Right ventricle myocardium inferior (tissue), 1 donor: ENCODE measurements around the gene ADAM11. TPM values are rescaled to one million over a fixed set of nuclear protein-coding genes. Genes with fewer than 3 reads are reported as not detected.
A peak's percentile ranks its signal among the peaks of the same experiment; 100 is the strongest.
"Not testable (repeated sequence)": the region's sequence is repeated elsewhere in the genome, so short reads cannot be mapped to it uniquely, and the experiment has no call there.

Experiments
- ATAC-seq: fragments of 200-7000 bp; cut with Tn5 transposase; one replicate; pipeline ENCODE4 v1.9.1; 2020; ENCODE audit warnings: mild to moderate bottlenecking, moderate library complexity
- DNase-seq: peaks from one replicate; pipeline ENCODE4 v3.0.0; 2021; ENCODE audit errors: missing footprints
- intact Hi-C: fragments of 100-400 bp; cut with DNase I; formaldehyde crosslinking; loops from one replicate; pipeline ENCODE4 v1.11.0; 2022
- long read RNA-seq: library from polyadenylated mRNA; unstranded; transcript quantifications from one replicate; pipeline ENCODE4 v2.0.0, GENCODE V29; 2021
- total RNA-seq: library from RNA; stranded (reverse); fragmentation: NEBNext Ultra II Directional; extraction: Animal tissue kit (Norgen Biotek cat#: 25700); gene quantifications from one replicate; pipeline ENCODE4 v1.2.1, GENCODE V29; 2021
- donor health status: DM: no; HTN: yes; CAD: no; lungs with severe emphysema.

The ADAM11 gene, protein sequence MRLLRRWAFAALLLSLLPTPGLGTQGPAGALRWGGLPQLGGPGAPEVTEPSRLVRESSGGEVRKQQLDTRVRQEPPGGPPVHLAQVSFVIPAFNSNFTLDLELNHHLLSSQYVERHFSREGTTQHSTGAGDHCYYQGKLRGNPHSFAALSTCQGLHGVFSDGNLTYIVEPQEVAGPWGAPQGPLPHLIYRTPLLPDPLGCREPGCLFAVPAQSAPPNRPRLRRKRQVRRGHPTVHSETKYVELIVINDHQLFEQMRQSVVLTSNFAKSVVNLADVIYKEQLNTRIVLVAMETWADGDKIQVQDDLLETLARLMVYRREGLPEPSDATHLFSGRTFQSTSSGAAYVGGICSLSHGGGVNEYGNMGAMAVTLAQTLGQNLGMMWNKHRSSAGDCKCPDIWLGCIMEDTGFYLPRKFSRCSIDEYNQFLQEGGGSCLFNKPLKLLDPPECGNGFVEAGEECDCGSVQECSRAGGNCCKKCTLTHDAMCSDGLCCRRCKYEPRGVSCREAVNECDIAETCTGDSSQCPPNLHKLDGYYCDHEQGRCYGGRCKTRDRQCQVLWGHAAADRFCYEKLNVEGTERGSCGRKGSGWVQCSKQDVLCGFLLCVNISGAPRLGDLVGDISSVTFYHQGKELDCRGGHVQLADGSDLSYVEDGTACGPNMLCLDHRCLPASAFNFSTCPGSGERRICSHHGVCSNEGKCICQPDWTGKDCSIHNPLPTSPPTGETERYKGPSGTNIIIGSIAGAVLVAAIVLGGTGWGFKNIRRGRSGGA
- total RNA-seq = 20.0 TPM
- long read RNA-seq, partial matches to known transcripts = 15 of 21 reads
- long read RNA-seq, other reads (novel, unspliced or antisense) = 6 of 21 reads

DNA sequence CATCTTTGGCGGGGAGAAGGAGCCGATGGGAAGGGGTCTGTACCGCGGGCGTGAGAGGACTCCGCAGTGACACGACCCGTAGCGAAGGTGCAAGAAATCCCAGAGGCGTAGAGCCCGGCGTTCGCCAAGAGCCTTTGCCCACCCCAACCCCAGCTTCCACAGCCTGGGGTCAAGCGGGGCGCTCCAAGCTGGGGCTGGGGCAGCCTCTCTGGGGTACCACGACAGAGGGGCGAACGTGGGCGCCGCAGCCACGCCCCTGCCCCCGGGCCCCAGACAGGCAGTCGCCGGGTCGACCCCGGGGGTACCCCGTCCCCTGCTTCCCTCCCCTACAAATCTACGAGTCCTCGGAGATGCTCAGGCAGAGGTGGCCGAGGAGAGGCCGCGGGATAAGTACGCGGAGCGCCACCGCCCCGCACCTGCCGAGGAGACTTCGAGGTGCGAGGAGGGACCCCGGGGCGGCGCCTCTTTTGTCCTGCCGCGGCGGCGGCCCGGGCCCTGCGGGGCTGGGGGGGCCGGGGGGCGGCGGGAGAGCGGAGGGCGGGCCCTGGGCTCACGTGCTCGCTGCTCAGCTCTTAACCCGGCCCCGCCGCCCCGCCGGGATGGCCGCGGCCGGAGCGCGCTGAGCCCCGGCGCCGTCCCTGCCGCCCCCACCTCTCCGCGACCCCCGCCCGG lies at the start of gene ADAM11:
Gene ADAM11, plus strand, starts transcription at position 575 of the 672 bp plus-strand sequence. CDS start 212 bp downstream, outside the sequence.
- DNase-seq (peak; percentile 56), ATAC-seq (peak; percentile 17)
- intact Hi-C loops = no loop called here

DNA sequence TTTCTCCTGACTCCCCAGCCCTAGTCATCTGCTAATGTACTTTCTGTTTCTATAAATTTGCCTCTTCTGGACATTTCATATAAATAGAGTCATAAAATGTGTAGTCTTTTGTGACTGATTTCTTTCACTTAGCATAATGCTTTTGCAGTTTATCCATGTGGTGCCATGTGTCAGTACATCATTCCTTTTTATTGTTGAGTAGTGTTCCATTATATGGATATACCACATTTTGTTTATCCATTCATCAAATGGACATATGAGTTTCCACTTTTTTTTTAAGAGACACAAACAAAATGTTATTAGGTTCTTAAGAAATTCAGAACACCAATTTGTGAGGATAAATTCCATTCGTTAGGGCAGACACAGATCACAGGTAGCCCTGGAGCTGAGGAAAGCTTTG lies 39.3 kb upstream of the ADAM11 start:
- intact Hi-C loops = no loop called here
- DNase-seq = no peak
- ATAC-seq = no peak

DNA sequence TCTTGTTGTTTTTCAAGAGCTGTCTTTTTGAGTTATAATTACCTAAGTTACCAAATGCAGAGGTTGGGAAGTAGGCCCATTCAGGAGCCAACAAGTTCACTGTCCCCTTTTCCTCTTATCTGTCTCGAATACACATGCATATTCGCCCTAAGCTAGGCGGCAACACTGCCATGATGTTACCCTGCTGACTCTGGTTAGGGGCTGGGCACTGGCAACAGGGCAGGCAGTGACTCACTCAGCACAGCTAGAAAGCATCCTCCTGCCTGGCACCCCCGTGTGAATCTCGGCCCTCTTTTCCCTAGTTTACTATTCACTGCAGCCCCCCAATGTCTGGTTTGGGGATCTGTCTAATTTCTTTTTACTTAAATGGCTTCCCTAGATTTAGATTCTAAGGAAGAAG lies 36.5 kb upstream of the ADAM11 start:
- intact Hi-C loops = no loop called here
- ATAC-seq = no peak

DNA sequence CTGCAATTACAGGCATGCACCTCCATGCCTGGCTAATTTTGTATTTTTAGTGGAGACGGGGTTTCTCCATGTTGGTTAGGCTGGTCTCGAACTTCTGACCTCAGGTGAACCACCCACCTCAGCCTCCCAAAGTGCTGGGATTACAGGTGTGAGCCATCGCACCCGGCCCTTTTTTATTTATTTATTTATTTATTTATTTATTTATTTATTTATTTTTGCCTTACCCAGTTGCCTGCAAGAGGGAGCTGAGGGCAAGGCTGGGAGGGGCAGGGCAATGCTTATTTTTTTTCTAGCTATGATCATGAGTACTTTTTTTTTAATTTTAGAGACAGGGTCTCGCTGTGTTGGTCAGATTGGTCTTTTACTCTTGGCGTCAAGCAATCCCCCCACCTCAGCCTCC lies 32.7 kb upstream of the ADAM11 start:
- intact Hi-C loops, DNase-seq, ATAC-seq: not testable (repeated sequence)

More for the DNA sequence above, 36.5 kb upstream of the ADAM11 start:
- DNase-seq = no peak

DNA sequence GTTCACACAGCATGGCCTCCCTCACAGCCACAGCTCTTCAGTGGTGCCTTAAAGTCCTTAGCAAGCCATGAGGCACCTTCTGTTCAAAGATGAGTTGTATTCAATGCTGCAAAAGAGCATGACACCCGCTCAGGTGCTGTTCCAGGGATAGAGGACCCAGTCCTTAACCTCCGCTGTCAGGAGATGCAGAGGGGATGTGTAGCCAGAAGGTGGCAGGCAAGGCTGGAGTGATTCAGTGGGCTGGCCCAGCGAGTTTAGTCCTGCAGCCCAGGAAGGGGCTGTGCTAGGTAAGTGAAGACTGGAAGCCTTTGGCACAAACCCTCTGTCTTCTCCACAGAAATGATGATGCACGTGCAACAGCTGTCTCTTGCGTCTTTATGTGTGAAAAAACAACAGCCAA lies 25.0 kb upstream of the ADAM11 start:
- DNase-seq (peak; percentile 43), ATAC-seq (peak; percentile 52)
- intact Hi-C loops = no loop called here

DNA sequence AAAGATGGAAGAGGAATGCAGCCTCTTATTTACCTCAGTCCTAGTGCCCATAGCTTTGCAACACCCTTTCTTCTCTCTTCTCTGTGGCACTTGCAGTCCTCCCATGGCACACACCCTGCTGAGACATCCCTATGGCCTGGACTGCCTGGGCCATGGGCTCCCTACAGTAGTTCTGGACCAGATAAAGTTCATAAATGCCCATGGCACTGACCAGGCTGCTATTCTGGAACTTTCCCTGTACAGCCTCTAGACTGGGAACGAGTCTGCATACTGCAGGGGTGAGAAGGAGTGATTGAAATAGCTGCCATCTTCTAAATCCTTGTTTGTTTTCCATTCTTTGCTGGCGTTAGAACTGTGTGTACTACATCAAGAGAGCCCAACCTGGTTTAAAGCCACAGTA lies 24.5 kb upstream of the ADAM11 start:
- no peak for DNase-seq
- intact Hi-C loops = no loop called here
- ATAC-seq = no peak

DNA sequence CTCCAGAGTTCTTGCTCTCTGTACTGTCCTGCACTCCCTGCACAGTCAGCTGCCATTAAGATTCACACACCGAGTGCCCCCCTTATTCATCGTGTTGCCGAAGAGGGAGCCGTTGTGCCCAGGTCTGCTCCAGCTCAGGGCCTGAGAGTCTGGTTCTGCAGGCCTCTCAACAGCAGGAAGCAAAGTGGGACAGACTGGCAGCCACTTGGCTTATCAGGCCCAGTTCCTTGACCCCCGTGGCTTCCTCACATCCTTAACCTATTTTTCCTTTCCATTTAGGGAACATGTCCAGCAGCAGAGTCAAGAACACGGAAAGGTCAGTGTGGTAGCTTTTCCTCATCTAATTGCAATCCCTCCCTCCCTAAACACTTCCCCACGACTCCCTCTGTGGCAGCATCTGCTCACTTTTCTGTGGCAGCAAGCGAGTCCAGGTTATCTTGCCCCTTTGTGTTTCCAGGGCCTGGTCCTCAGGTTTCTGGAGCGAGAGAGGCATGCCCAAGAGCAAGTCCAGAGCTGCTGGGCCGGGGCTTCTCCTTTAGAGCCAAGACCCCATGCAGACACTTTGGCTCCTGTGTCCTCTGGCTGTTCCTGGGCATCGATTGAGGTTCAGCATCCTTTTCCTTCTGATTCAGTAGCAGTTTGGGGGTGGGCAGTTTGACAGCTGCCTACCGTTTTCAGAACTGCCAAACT lies 22.1 kb upstream of the ADAM11 start:
- ATAC-seq = no peak
- intact Hi-C loops = no loop called here
- peak; percentile 37 for DNase-seq

DNA sequence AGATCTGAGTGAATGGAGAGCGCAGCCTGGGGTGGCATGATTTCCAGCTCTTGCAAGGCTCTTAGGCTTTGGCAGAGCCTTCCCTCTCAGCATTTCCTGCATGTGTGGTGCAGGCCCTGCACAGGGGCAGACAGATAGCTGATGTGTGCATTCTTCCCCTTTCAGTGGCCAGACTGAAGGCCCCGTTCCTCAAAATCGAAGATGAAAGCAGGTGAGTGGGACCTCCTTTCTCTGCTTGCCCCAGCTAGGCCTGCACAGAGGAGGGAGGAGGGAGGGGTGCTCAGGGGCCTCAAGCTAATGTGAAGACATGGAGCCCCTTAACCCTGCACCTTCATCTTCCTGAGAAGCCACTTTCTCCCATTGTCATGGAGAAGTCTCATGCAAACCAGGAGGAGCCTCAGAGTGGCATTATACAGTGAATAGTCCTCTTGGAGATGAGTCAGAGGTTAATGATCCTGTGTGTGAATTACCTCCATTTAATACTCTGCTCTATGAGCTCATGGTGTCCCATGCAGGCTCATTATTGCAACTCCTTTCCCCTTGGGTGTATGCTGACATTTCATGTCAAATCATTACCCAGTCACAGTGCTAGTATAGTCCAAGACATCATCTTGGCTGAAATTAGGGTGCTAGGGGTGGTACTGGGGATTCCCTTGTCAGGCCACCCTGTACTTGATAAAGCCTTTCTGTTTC lies 20.4 kb upstream of the ADAM11 start:
- no peak for ATAC-seq
- no peak for DNase-seq
- intact Hi-C loops = no loop called here

DNA sequence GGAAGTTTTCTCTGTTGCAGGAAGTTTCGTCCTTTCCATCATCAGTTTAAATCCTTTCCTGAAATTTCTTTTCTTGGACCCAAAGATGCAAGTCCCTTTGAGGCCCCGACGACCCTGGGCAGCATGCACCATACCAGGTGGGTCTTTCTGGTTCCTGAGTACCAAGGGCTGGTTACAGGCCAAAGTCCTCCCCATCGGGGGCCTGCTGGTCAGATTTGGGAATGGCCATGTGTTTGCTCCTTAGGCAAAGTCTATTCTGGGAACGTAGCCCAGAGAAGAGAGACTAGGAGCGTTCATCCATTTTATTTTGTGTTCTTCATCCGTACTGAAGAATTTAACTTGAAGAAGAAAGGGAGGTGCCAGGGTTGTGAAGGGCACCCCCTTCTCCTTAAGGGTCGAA lies 17.5 kb upstream of the ADAM11 start:
- intact Hi-C loops = no loop called here
- no peak for ATAC-seq
- no peak for DNase-seq

DNA sequence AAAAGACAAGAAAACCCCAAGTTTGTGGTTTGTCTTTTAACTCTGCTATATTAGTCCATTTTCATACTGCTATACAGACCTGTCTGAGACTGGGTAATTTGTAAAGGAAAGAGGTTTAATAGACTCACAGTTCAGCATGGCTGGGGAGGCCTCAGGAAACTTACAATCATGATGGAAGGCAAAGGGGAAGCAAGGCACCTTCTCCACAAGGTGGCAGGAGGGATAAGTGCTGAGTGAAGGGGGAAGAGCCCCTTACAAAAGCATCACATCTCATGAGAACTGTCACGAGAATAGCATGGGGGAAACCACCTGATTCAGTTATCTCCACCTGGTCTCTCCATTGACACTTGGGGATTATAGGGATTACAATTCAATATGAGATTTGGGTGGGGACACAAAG lies 13.5 kb upstream of the ADAM11 start:
- ATAC-seq = no peak
- no peak for DNase-seq
- intact Hi-C loops = no loop called here

DNA sequence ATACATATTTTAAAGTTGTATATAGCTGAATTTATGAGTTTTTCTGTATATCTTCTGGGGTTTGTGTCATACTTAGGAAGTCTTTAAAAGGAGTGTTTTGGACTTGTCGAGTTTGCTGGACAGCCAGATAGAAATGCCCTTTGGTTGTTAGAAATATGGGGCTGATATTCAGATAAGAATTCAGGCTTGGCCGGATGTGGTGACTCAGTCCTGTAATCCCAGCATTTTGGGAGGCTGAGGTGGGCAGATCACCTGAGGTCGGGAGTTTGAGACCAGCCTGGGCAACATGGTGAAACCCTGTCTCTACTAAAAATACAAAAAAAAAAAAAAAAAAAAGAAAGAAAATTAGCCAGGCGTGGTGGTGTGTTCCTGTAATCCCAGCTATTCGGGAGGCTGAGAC lies 13.1 kb upstream of the ADAM11 start:
- DNase-seq, ATAC-seq, intact Hi-C loops: not testable (repeated sequence)

DNA sequence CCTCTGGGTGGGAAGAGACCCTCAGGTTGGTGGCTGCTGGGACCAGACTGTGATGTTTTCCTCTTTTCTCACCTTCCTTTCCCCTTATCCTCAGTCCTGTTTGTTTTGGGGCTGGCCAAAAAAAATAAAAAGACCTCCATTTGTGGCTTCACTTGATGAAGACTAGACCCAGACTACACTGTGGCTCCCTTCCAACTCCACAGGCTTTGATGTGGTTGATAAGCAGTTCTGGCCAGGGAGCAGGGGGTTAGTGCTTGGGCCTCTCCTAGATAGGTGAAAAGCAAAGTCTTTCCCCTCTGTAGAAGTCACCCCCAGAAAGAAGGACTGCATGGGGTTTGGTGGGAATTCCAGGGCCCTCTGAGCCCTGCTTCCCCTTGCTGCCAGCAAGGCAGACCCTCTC lies 11.2 kb upstream of the ADAM11 start:
- ATAC-seq (no peak), DNase-seq (no peak)
- intact Hi-C loops = no loop called here

DNA sequence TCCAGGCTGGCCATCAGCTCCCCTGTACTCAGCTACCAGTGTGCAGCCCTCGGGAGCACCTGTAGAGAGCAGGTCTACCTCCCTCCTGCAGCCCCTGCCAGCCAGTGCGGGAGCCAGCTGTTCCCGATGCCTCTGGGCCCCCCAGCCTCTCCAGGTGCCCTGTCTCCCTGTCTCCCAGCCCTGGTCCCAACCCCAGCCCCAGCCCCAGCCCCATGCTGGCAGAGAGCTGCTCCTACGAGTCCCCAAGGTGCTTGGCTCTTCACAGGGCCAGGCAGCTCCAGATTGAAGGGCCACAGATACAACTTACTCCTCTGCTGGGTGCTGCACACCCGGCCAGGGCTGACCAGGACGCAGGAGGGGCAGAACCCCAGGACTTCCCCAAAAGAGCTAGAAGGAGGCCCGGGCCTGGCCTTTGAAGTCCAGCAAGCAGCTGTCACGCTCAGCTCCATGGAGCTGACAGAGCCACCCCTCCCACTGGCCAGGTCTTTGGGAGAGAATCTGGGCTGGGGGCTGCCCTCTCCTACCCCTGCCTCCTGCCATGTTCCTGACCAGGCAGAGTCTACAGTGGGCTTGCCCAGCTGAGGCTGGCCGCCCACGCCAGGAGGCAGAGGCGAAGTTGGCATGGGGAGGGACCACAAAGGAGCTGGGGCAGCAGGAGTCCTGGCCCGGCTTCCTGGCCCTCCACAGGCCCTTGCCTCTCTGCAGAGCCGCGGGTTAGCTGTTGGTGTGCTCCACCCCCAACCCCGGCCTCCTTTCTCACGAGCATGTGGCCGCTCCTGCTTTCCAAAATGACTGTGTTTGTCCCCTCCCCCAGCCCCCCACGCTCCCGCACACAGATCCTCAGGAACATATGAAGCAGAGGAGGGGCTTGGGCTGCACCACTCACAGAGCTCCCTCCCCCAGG lies 9.5 kb upstream of the ADAM11 start:
- ATAC-seq = peak; percentile 46
- intact Hi-C loops = no loop called here
- DNase-seq = peak; percentile 46

DNA sequence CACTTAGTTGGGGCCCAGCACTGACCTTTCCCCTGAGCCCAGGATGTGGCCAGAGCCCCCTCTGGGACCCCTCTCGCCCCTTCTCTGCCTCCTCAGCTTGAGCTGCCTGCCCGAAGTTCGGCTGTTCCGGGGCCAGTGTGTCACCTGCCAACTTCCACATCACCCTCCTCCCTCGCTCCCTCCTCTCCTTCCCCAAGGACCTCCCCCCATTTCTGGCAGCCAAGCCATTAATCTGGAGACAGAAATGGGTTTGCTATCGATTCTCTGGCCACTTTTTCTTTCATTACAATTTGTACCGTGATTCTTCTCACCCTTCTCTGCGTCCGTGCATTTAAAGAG lies 8.8 kb upstream of the ADAM11 start:
- peak; percentile 23 for ATAC-seq
- intact Hi-C loops = no loop called here

DNA sequence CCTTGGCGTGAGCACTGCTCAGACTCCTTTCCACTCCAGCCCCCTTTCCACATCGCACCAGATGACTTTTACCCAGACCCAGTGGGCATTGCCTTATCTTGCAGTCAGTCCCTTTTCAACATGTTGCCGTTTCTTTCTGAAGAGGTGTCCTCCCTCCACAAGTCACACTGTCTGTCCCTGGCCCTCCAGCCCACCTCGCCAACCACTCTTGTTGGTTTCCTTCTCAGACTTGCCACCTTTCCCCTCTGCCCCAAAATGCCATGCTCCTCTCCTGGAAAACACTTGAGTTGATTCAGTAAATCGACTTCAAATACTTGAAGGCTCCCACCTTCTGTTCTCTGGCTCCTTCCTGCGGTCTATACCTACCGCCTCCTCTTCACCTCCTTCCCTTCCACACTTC lies 7.5 kb upstream of the ADAM11 start:
- DNase-seq (peak; percentile 53), ATAC-seq (no peak)
- intact Hi-C loops = no loop called here

More for the DNA sequence above, 8.8 kb upstream of the ADAM11 start:
- no peak for DNase-seq

DNA sequence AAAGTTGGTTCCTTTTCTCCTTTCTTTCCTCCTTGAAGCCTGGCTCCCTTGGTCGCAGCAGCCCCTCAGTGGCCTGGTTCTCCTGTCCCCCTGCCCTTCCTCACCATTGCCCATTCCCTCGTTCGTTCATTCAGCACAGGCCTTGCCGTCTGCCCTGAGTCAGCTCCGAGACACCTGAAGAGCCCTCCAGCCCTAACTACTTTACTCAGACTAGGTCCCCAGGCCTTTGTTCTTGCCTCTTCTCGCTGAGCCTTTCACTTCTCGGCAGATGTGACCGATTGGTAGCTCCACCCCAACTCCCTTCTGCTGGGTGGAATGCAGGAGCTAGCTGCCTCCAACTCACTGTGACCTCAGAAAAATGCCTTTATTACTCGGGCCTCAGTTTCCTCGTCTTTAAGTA lies 7.0 kb upstream of the ADAM11 start:
- no peak for ATAC-seq
- DNase-seq = peak; percentile 21
- intact Hi-C loops = no loop called here
